Measurements from ENCODE around the gene DFFA. TPM values are rescaled to one million over a fixed set of nuclear protein-coding genes. Genes with fewer than 3 reads are reported as not detected.

DFFA gene
- total and polyA plus RNA-seq, 2 donors (not counting 3 experiments of a cell fraction or from before 2014, with no cell fraction given), result 30.0 to 44.5 TPM

DNA sequence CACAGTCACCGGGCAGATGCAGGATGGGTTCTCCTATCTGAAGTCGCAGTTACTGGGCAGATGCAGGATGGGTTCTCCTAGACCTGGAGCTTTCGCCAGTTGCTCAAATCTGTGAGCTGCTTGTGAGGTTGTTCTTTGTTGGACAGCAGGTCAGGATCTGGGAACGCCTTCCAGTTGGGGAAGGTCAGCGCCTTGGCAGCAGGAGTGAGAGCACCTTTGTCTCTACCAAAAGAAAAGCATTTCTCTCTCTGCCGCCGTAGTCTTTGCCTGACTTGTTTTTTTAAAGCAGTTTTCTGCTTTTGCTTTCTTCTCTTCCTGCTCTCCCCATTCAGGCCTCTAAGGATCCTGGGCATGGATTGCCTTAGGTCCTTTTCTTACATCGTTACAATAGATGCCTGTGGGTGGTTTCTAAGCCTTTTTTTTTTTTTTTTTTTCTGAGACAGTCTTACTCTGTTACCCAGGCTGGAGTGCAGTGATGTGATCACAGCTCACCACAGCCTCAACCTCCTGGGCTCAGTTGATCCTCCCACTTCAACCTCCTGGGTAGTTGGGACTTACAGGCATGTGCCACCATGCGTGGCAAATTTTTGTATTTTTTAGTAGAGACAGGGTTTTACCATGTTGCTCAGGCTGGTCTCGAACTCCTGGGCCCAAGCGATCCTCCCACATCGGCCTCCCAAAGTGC is 18.1 kb upstream of the DFFA start:
- dilution Hi-C loops (cut with MboI; ENCODE audit: extremely low pct_ligation_motif_present, low sequenced_read_pairs) (no loop called here), intact Hi-C loops (cut with micrococcal nuclease) (no loop called here)
- Histone ChIP-seq H3K79me2 (ENCODE audit: control insufficient read depth, insufficient read depth, low read length) (peaks cover 20% of the 10 kb centered on the region), H3K4me2 (ENCODE audit: insufficient read depth, low read length) (no peak overlapping the region), H3K9ac (replicated peaks; ENCODE audit: extremely low read depth, insufficient read depth, low read length) (no peak overlapping the region), H3K4me1 (ENCODE audit: control insufficient read depth, extremely low read depth, insufficient read depth, low read length) (peaks cover 5% of the 10 kb centered on the region), H3K36me3 (ENCODE audit: control insufficient read depth in 2 of 2, extremely low read depth in 1 of 2, insufficient read depth in 2 of 2, low read length in 2 of 2) (no peaks in the 10 kb centered on the region), H3K4me3 (replicated peaks in 1 of 3; ENCODE audit: insufficient read depth in 1 of 3, low read depth in 1 of 3, low read length in 3 of 3) (no peak overlapping the region), H3K27me3 (ENCODE audit: control insufficient read depth in 2 of 2, insufficient read depth in 2 of 2, low read length in 2 of 2) (no peaks in the 10 kb centered on the region), H4K20me1 (replicated peaks; ENCODE audit: control insufficient read depth, extremely low read depth, insufficient read depth, low read length) (no peaks in the 10 kb centered on the region), H2AFZ (ENCODE audit: low read depth, low read length) (no peak overlapping the region), H3K27ac (ENCODE audit: insufficient read depth, low read depth, low read length) (no peak overlapping the region), H3K9me1 (replicated peaks; ENCODE audit: control insufficient read depth, extremely low read depth, insufficient read depth, low read length) (no peaks in the 10 kb centered on the region), H3K9me3 (replicated peaks; ENCODE audit: control insufficient read depth, insufficient read depth, low read length) (no peaks in the 10 kb centered on the region)
- DNase-seq (ENCODE audit: low read depth, low spot score), result no peak
- ChIA-PET CTCF (interaction anchor here (2.0 kb wide), 1 partner anchor 60 kb away, joined by 6 read pairs; the partner anchor contains the start of gene CENPS), POLR2A (no interaction called here)
- no peak for TF ChIP-seq POLR2A (IDR thresholded peaks at IDR 0.05; ENCODE audit: low read depth, low read length)
- TF ChIP-seq MYC (IDR thresholded peaks at IDR 0.05; ENCODE audit: low read depth, low read length), result no peak
- no peak for TF ChIP-seq EZH2 (IDR thresholded peaks at IDR 0.05; ENCODE audit: borderline replicate concordance, low read depth, low read length, severe bottlenecking)
- TF ChIP-seq FOS (IDR thresholded peaks at IDR 0.05; ENCODE audit: borderline replicate concordance, insufficient read depth, low read length), result no peak
- BruUV-seq (replicated peaks), result no TSS peak
- no peak for FAIRE-seq

- H4K20me1 ChIP-seq (replicated peaks; ENCODE audit: control insufficient read depth, extremely low read depth, insufficient read depth, low read length), result no peaks in the 10 kb centered on the region
- intact Hi-C loops (cut with micrococcal nuclease), result no loop called here
- H3K9me1 ChIP-seq (replicated peaks; ENCODE audit: control insufficient read depth, extremely low read depth, insufficient read depth, low read length), result no peaks in the 10 kb centered on the region
- peaks cover 27% of the 10 kb centered on the region for H3K79me2 ChIP-seq (ENCODE audit: control insufficient read depth, insufficient read depth, low read length)
- no peak overlapping the region for H3K4me3 ChIP-seq (replicated peaks in 1 of 3; ENCODE audit: insufficient read depth in 1 of 3, low read depth in 1 of 3, low read length in 3 of 3)
- H3K27ac ChIP-seq (ENCODE audit: insufficient read depth, low read depth, low read length), result no peak overlapping the region
- no peak overlapping the region for H2AFZ ChIP-seq (ENCODE audit: low read depth, low read length)
- FAIRE-seq (no peak), DNase-seq (ENCODE audit: low read depth, low spot score) (no peak)
- no peaks in the 10 kb centered on the region for H3K4me1 ChIP-seq (ENCODE audit: control insufficient read depth, extremely low read depth, insufficient read depth, low read length)
- TF ChIP-seq EZH2 (IDR thresholded peaks at IDR 0.05; ENCODE audit: borderline replicate concordance, low read depth, low read length, severe bottlenecking) (no peak), MYC (IDR thresholded peaks at IDR 0.05; ENCODE audit: low read depth, low read length) (no peak), FOS (IDR thresholded peaks at IDR 0.05; ENCODE audit: borderline replicate concordance, insufficient read depth, low read length) (no peak), POLR2AphosphoS5 (IDR thresholded peaks at IDR 0.05; ENCODE audit: insufficient read depth, low read depth, low read length) (no peak), GATA2 (IDR thresholded peaks at IDR 0.05; ENCODE audit: insufficient read depth, insufficient read length, low read depth, low read length) (no peak), POLR2A (IDR thresholded peaks at IDR 0.05; ENCODE audit: low read depth, low read length) (no peak), JUN (IDR thresholded peaks at IDR 0.05; ENCODE audit: borderline replicate concordance, insufficient read depth, insufficient read length, low read depth) (no peak)
- TF ChIP-seq, protein P1, sequence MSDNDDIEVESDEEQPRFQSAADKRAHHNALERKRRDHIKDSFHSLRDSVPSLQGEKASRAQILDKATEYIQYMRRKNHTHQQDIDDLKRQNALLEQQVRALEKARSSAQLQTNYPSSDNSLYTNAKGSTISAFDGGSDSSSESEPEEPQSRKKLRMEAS (IDR thresholded peaks at IDR 0.05; ENCODE audit: insufficient read depth, insufficient read length), result no peak
- TF ChIP-seq, protein P2, sequence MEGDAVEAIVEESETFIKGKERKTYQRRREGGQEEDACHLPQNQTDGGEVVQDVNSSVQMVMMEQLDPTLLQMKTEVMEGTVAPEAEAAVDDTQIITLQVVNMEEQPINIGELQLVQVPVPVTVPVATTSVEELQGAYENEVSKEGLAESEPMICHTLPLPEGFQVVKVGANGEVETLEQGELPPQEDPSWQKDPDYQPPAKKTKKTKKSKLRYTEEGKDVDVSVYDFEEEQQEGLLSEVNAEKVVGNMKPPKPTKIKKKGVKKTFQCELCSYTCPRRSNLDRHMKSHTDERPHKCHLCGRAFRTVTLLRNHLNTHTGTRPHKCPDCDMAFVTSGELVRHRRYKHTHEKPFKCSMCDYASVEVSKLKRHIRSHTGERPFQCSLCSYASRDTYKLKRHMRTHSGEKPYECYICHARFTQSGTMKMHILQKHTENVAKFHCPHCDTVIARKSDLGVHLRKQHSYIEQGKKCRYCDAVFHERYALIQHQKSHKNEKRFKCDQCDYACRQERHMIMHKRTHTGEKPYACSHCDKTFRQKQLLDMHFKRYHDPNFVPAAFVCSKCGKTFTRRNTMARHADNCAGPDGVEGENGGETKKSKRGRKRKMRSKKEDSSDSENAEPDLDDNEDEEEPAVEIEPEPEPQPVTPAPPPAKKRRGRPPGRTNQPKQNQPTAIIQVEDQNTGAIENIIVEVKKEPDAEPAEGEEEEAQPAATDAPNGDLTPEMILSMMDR (IDR thresholded peaks at IDR 0.05; ENCODE audit: extremely low read depth in 1 of 2, insufficient read depth in 1 of 2, low read depth in 1 of 2, low read length in 2 of 2), result no peak
- no peaks in the 10 kb centered on the region for H3K27me3 ChIP-seq (ENCODE audit: control insufficient read depth in 2 of 2, insufficient read depth in 2 of 2, low read length in 2 of 2)
- BruUV-seq (replicated peaks), result no TSS peak
- no peaks in the 10 kb centered on the region for H3K36me3 ChIP-seq (ENCODE audit: control insufficient read depth in 2 of 2, extremely low read depth in 1 of 2, insufficient read depth in 2 of 2, low read length in 2 of 2)
- no peak overlapping the region for H3K4me2 ChIP-seq (ENCODE audit: insufficient read depth, low read length)
- ChIA-PET POLR2A (no interaction called here), CTCF (no interaction called here)
- dilution Hi-C loops (cut with MboI; ENCODE audit: extremely low pct_ligation_motif_present, low sequenced_read_pairs), result no loop called here
- no peaks in the 10 kb centered on the region for H3K9me3 ChIP-seq (replicated peaks; ENCODE audit: control insufficient read depth, insufficient read depth, low read length)
- no peak overlapping the region for H3K9ac ChIP-seq (replicated peaks; ENCODE audit: extremely low read depth, insufficient read depth, low read length)
Observed at GRCh38 chr1:10489291-10490055, 17.1 kb upstream of the DFFA start.
